GM18909 (cell line): ENCODE data around the gene MAGEF1.

ENCODE experiments used
- ATAC-seq: cut with Tn5 transposase; IDR thresholded peaks from one replicate; pipeline ENCODE4 v1.9.1; 2021; ENCODE audit warnings: mild to moderate bottlenecking; ENCODE audit not compliant: unreplicated experiment, poor library complexity

The MAGEF1 gene

GRCh38 chr3:184693011-184693975 is 18.6 kb downstream of the MAGEF1 start:
- ATAC-seq, result no peak

GRCh38 chr3:184691397-184692231 is 20.2 kb downstream of the MAGEF1 start:
- no peak for ATAC-seq

- ATAC-seq, result no peak
Observed at GRCh38 chr3:184690192-184690883, 21.5 kb downstream of the MAGEF1 start.

- ATAC-seq, result no peak
Observed at GRCh38 chr3:184688882-184689271, 23.0 kb downstream of the MAGEF1 start.

- ATAC-seq, result no peak
Observed at GRCh38 chr3:184688251-184688881, 23.5 kb downstream of the MAGEF1 start.

GRCh38 chr3:184687363-184688015 is 24.4 kb downstream of the MAGEF1 start:
- ATAC-seq, result no peak

GRCh38 chr3:184685646-184686045 is 26.2 kb downstream of the MAGEF1 start:
- ATAC-seq, result no peak

GRCh38 chr3:184685055-184685454 is 26.8 kb downstream of the MAGEF1 start:
- no peak for ATAC-seq

GRCh38 chr3:184683900-184684560 is 27.8 kb downstream of the MAGEF1 start:
- no peak for ATAC-seq

- ATAC-seq, result no peak
Observed at GRCh38 chr3:184683234-184683633, 28.6 kb downstream of the MAGEF1 start.

- no peak for ATAC-seq
Observed at GRCh38 chr3:184682671-184683070, 29.2 kb downstream of the MAGEF1 start.

- ATAC-seq, result no peak
Observed at GRCh38 chr3:184680385-184681345, 31.2 kb downstream of the MAGEF1 start.

GRCh38 chr3:184679056-184679816 is 32.6 kb downstream of the MAGEF1 start:
- ATAC-seq, result no peak

GRCh38 chr3:184678317-184679055 is 33.4 kb downstream of the MAGEF1 start:
- ATAC-seq, result no peak

- no peak for ATAC-seq
Observed at GRCh38 chr3:184677344-184678316, 34.2 kb downstream of the MAGEF1 start.
